ENCODE data around the gene GIPC2.

GIPC2 gene

GRCh38 chr1:78089010-78089409, 43.2 kb downstream of the GIPC2 start:
- Histone ChIP-seq H3K9ac (ENCODE audit: low read depth, low read length) (no peak overlapping the region), H3K27ac (ENCODE audit: low read length) (no peak overlapping the region), H3K36me3 (ENCODE audit: insufficient read depth, low read depth, low read length) (no peaks in the 10 kb centered on the region), H3K4me3 (ENCODE audit: low read length) (no peak overlapping the region), H3K27me3 (ENCODE audit: insufficient read depth, low read length) (no peaks in the 10 kb centered on the region), H3K4me1 (ENCODE audit: insufficient read depth, low read length) (no peaks in the 10 kb centered on the region), H3K9me3 (ENCODE audit: insufficient read depth, low read depth, low read length) (no peaks in the 10 kb centered on the region)

DNA sequence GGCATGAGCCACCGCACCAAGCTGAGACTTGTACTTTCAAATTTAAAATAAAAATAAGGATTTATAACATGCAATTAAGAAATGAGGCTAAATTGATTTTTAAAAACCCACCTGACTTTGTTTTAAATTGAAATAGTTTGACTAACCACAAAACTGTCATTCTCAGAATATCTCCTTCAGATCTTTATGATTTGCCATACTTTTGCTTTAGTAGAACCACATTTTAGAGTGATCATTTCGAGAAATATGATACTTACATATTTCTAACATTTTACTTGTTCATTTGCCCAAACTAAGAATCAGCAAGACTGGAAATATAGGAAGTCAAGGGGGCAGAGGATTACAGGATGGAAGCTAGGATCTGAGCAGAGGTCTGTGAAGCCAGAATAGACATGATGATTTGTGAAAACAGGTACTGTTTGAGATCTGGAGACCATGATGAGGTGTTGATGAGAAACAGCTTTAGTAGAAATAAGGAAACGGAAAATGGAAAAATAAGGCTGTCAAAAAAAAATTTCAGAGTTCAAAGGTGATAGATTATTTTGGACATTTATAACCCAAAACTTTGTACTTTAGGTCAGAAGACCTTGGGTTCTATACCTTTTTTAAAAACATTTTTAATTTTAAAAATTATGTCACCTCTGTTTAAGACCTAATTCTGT, 44.8 kb downstream of the GIPC2 start:
- no peaks in the 10 kb centered on the region for H3K36me3 ChIP-seq (ENCODE audit: insufficient read depth, low read depth, low read length)
- H3K9ac ChIP-seq (ENCODE audit: low read depth, low read length), result no peak overlapping the region
- no peaks in the 10 kb centered on the region for H3K27me3 ChIP-seq (ENCODE audit: insufficient read depth, low read length)
- H3K9me3 ChIP-seq (ENCODE audit: insufficient read depth, low read depth, low read length), result no peaks in the 10 kb centered on the region
- H3K4me3 ChIP-seq (ENCODE audit: low read length), result no peak overlapping the region
- H3K4me1 ChIP-seq (ENCODE audit: insufficient read depth, low read length), result no peaks in the 10 kb centered on the region
- no peak overlapping the region for H3K27ac ChIP-seq (ENCODE audit: low read length)

GRCh38 chr1:78091215-78091813, 45.5 kb downstream of the GIPC2 start:
- H3K9me3 ChIP-seq (ENCODE audit: insufficient read depth, low read depth, low read length), result no peaks in the 10 kb centered on the region
- no peak overlapping the region for H3K27ac ChIP-seq (ENCODE audit: low read length)
- no peak overlapping the region for H3K9ac ChIP-seq (ENCODE audit: low read depth, low read length)
- no peaks in the 10 kb centered on the region for H3K27me3 ChIP-seq (ENCODE audit: insufficient read depth, low read length)
- no peak overlapping the region for H3K4me3 ChIP-seq (ENCODE audit: low read length)
- no peaks in the 10 kb centered on the region for H3K4me1 ChIP-seq (ENCODE audit: insufficient read depth, low read length)
- H3K36me3 ChIP-seq (ENCODE audit: insufficient read depth, low read depth, low read length), result no peaks in the 10 kb centered on the region

GRCh38 chr1:78091886-78092285, 46.1 kb downstream of the GIPC2 start:
- no peak overlapping the region for H3K4me3 ChIP-seq (ENCODE audit: low read length)
- H3K9ac ChIP-seq (ENCODE audit: low read depth, low read length), result no peak overlapping the region
- H3K27me3 ChIP-seq (ENCODE audit: insufficient read depth, low read length), result no peaks in the 10 kb centered on the region
- H3K36me3 ChIP-seq (ENCODE audit: insufficient read depth, low read depth, low read length), result no peaks in the 10 kb centered on the region
- H3K9me3 ChIP-seq (ENCODE audit: insufficient read depth, low read depth, low read length), result no peaks in the 10 kb centered on the region
- no peaks in the 10 kb centered on the region for H3K4me1 ChIP-seq (ENCODE audit: insufficient read depth, low read length)
- H3K27ac ChIP-seq (ENCODE audit: low read length), result no peak overlapping the region

- Histone ChIP-seq H3K27me3 (ENCODE audit: insufficient read depth, low read length) (no peaks in the 10 kb centered on the region), H3K4me3 (ENCODE audit: low read length) (no peak overlapping the region), H3K9me3 (ENCODE audit: insufficient read depth, low read depth, low read length) (no peaks in the 10 kb centered on the region), H3K27ac (ENCODE audit: low read length) (no peak overlapping the region), H3K4me1 (ENCODE audit: insufficient read depth, low read length) (no peaks in the 10 kb centered on the region), H3K36me3 (ENCODE audit: insufficient read depth, low read depth, low read length) (no peaks in the 10 kb centered on the region), H3K9ac (ENCODE audit: low read depth, low read length) (no peak overlapping the region)
Measured at GRCh38 chr1:78092643-78093042, 46.9 kb downstream of the GIPC2 start.

GRCh38 chr1:78093560-78093959, 47.8 kb downstream of the GIPC2 start:
- H3K9me3 ChIP-seq (ENCODE audit: insufficient read depth, low read depth, low read length), result no peaks in the 10 kb centered on the region
- H3K4me1 ChIP-seq (ENCODE audit: insufficient read depth, low read length), result no peaks in the 10 kb centered on the region
- no peaks in the 10 kb centered on the region for H3K36me3 ChIP-seq (ENCODE audit: insufficient read depth, low read depth, low read length)
- no peaks in the 10 kb centered on the region for H3K27me3 ChIP-seq (ENCODE audit: insufficient read depth, low read length)
- H3K4me3 ChIP-seq (ENCODE audit: low read length), result no peak overlapping the region
- H3K9ac ChIP-seq (ENCODE audit: low read depth, low read length), result no peak overlapping the region
- no peak overlapping the region for H3K27ac ChIP-seq (ENCODE audit: low read length)

- Histone ChIP-seq H3K9me3 (ENCODE audit: insufficient read depth, low read depth, low read length) (no peaks in the 10 kb centered on the region), H3K27ac (ENCODE audit: low read length) (no peak overlapping the region), H3K4me3 (ENCODE audit: low read length) (no peak overlapping the region), H3K4me1 (ENCODE audit: insufficient read depth, low read length) (no peaks in the 10 kb centered on the region), H3K36me3 (ENCODE audit: insufficient read depth, low read depth, low read length) (no peaks in the 10 kb centered on the region), H3K27me3 (ENCODE audit: insufficient read depth, low read length) (no peaks in the 10 kb centered on the region), H3K9ac (ENCODE audit: low read depth, low read length) (no peak overlapping the region)
Measured at GRCh38 chr1:78094639-78095038, 48.9 kb downstream of the GIPC2 start.

DNA sequence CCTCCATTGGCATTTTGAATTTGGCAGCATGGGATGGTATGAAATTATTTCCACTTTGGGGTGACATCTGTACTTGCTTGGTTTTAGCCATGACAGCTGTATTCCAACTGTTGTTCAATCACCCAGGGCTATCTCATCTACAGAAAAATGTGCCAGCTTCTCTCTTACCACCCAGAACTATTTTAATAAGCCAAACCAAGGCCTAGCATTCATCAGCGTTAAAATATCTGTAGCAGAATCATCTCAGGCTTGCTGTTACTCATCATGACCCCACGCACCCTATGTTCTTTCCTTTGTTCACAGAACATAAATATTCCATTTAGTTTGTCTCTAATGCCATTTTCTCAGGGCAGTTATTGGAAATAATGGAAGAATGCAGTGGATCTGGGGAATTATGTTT, 49.8 kb downstream of the GIPC2 start:
- Histone ChIP-seq H3K4me3 (ENCODE audit: low read length) (no peak overlapping the region), H3K36me3 (ENCODE audit: insufficient read depth, low read depth, low read length) (no peaks in the 10 kb centered on the region), H3K9ac (ENCODE audit: low read depth, low read length) (no peak overlapping the region), H3K27ac (ENCODE audit: low read length) (no peak overlapping the region), H3K4me1 (ENCODE audit: insufficient read depth, low read length) (no peaks in the 10 kb centered on the region), H3K9me3 (ENCODE audit: insufficient read depth, low read depth, low read length) (no peaks in the 10 kb centered on the region), H3K27me3 (ENCODE audit: insufficient read depth, low read length) (no peaks in the 10 kb centered on the region)

- Histone ChIP-seq H3K4me3 (ENCODE audit: low read length) (no peak overlapping the region), H3K9me3 (ENCODE audit: insufficient read depth, low read depth, low read length) (no peaks in the 10 kb centered on the region), H3K36me3 (ENCODE audit: insufficient read depth, low read depth, low read length) (no peaks in the 10 kb centered on the region), H3K9ac (ENCODE audit: low read depth, low read length) (no peak overlapping the region), H3K27ac (ENCODE audit: low read length) (no peak overlapping the region), H3K4me1 (ENCODE audit: insufficient read depth, low read length) (peaks cover 1% of the 10 kb centered on the region; the same call in 1 of the 2 replicates), H3K27me3 (ENCODE audit: insufficient read depth, low read length) (no peaks in the 10 kb centered on the region)
Measured at GRCh38 chr1:78096017-78096416, 50.3 kb downstream of the GIPC2 start.

GRCh38 chr1:78096976-78097375, 51.2 kb downstream of the GIPC2 start:
- Histone ChIP-seq H3K9me3 (ENCODE audit: insufficient read depth, low read depth, low read length) (no peaks in the 10 kb centered on the region), H3K9ac (ENCODE audit: low read depth, low read length) (no peak overlapping the region), H3K4me3 (ENCODE audit: low read length) (no peak overlapping the region), H3K27ac (ENCODE audit: low read length) (no peak overlapping the region), H3K36me3 (ENCODE audit: insufficient read depth, low read depth, low read length) (no peaks in the 10 kb centered on the region), H3K27me3 (ENCODE audit: insufficient read depth, low read length) (no peaks in the 10 kb centered on the region), H3K4me1 (ENCODE audit: insufficient read depth, low read length) (peaks cover 6% of the 10 kb centered on the region; the same call in 1 of the 2 replicates)

DNA sequence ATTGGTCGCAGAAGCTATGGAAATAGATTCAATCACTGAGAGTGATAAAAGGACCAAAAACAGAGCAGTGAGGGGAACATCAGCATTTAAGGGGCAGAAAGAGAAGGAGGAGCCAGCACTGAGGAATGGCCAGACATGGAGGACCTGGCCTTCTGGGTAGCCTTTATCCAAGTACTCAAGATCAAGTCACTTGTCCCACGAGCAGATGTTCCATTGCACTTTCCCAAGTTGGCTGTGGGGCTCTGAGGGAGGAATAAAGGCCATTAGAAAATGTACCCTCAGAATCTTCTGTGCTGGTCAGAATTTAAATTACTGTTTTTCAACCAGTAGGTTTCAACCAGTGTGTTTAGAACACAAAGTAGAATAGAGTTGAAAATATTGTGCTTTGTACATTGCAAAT, 55.3 kb downstream of the GIPC2 start:
- Histone ChIP-seq H3K9ac (ENCODE audit: low read depth, low read length) (no peak overlapping the region), H3K4me3 (ENCODE audit: low read length) (no peak overlapping the region), H3K9me3 (ENCODE audit: insufficient read depth, low read depth, low read length) (no peaks in the 10 kb centered on the region), H3K27me3 (ENCODE audit: insufficient read depth, low read length) (no peaks in the 10 kb centered on the region), H3K4me1 (ENCODE audit: insufficient read depth, low read length) (peaks cover 6% of the 10 kb centered on the region; the same call in 1 of the 2 replicates), H3K36me3 (ENCODE audit: insufficient read depth, low read depth, low read length) (no peaks in the 10 kb centered on the region), H3K27ac (ENCODE audit: low read length) (no peak overlapping the region)

DNA sequence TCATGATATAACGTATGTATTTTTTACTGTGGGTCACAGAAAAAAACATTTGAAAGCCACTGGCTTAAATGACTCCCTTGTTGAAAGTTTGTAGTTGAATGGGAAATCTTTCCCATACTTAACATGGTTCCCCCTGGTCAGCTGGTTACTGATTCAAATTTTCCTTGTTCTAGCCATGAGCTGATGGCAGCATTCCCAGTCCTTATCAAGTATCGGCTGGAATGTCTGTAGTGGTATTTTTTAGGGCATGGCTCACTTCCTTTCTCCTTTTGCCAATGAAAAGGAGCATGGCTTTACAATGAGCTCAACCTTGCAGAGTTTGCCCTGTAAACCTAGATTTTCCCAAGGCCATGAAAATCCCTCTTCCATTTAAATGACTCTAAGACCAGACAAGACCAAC, 55.7 kb downstream of the GIPC2 start:
- H3K9ac ChIP-seq (ENCODE audit: low read depth, low read length), result no peak overlapping the region
- H3K4me3 ChIP-seq (ENCODE audit: low read length), result no peak overlapping the region
- no peaks in the 10 kb centered on the region for H3K9me3 ChIP-seq (ENCODE audit: insufficient read depth, low read depth, low read length)
- H3K27me3 ChIP-seq (ENCODE audit: insufficient read depth, low read length), result no peaks in the 10 kb centered on the region
- H3K27ac ChIP-seq (ENCODE audit: low read length), result no peak overlapping the region
- H3K4me1 ChIP-seq (ENCODE audit: insufficient read depth, low read length), result peaks cover 6% of the 10 kb centered on the region; the same call in 1 of the 2 replicates
- no peaks in the 10 kb centered on the region for H3K36me3 ChIP-seq (ENCODE audit: insufficient read depth, low read depth, low read length)

Measured in iPS-20b (cell line).